ENCODE data around the gene AVP.

Gene AVP

DNA sequence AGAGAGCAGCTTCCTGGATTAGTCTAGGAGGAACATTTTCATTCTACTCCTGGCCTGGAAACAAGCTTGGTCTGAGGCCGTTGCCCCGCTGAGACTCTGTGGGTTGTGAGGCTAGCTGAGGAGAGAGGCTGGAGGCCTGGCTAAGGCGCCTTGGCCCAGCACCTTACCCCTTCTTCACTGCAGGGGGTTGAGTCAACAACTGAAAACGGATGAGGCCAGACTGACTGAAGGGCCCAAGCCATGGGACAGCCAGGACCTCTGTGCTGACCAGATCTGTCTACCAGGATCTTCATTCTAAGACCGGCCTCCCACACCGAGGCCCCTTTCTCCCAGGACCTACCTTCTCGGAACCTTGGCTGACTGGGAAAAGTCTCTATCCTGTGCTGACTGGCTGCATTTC is 3.5 kb upstream of the AVP start:
- DNase-seq: no peak
- Histone ChIP-seq H3K9me3 (ENCODE audit: severe bottlenecking) (no peaks in the 10 kb centered on the region), H3K36me3 (no peaks in the 10 kb centered on the region), H3K27ac (no peak overlapping the region), H3K4me3 (ENCODE audit: low read depth, low read length) (no peak overlapping the region), H3K27me3 (ENCODE audit: insufficient read depth, low read depth, severe bottlenecking) (no peaks in the 10 kb centered on the region)
- TF ChIP-seq, protein P1, sequence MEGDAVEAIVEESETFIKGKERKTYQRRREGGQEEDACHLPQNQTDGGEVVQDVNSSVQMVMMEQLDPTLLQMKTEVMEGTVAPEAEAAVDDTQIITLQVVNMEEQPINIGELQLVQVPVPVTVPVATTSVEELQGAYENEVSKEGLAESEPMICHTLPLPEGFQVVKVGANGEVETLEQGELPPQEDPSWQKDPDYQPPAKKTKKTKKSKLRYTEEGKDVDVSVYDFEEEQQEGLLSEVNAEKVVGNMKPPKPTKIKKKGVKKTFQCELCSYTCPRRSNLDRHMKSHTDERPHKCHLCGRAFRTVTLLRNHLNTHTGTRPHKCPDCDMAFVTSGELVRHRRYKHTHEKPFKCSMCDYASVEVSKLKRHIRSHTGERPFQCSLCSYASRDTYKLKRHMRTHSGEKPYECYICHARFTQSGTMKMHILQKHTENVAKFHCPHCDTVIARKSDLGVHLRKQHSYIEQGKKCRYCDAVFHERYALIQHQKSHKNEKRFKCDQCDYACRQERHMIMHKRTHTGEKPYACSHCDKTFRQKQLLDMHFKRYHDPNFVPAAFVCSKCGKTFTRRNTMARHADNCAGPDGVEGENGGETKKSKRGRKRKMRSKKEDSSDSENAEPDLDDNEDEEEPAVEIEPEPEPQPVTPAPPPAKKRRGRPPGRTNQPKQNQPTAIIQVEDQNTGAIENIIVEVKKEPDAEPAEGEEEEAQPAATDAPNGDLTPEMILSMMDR (IDR thresholded peaks at IDR 0.05; ENCODE audit: low read depth, low read length): no peak

- Histone ChIP-seq H3K27ac (no peak overlapping the region), H3K4me3 (ENCODE audit: low read depth, low read length) (no peak overlapping the region), H3K36me3 (no peaks in the 10 kb centered on the region), H3K9me3 (ENCODE audit: severe bottlenecking) (no peaks in the 10 kb centered on the region), H3K27me3 (ENCODE audit: insufficient read depth, low read depth, severe bottlenecking) (no peaks in the 10 kb centered on the region)
- TF ChIP-seq, protein P1 (IDR thresholded peaks at IDR 0.05; ENCODE audit: low read depth, low read length): no peak
- no peak for DNase-seq
Measured at GRCh38 chr20:3085571-3086072, 1.1 kb upstream of the AVP start.

DNA sequence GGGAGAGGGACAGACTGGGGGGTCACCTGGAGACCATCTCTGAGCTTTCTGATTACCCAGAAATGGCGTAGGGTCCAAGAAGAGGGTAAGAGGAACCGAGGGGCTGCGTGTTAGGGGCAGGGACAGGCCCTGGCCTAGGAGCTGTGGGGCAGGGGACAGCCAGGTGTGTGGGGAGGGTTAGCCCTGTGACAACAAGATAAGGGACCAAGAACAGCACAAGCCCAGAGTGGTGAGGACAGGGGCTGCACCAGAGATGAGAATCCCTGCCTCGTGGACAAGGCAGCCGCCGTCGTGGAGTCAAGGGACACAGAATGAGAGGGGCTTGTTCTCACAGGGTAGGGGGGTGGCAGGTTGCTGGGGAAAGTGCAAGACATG is 449 bp upstream of the AVP start:
- no peak overlapping the region for H3K27ac ChIP-seq
- H3K27me3 ChIP-seq (ENCODE audit: insufficient read depth, low read depth, severe bottlenecking): no peaks in the 10 kb centered on the region
- TF ChIP-seq, protein P1 (IDR thresholded peaks at IDR 0.05; ENCODE audit: low read depth, low read length): no peak
- H3K36me3 ChIP-seq: no peaks in the 10 kb centered on the region
- DNase-seq: no peak
- no peak overlapping the region for H3K4me3 ChIP-seq (ENCODE audit: low read depth, low read length)
- no peaks in the 10 kb centered on the region for H3K9me3 ChIP-seq (ENCODE audit: severe bottlenecking)

- Histone ChIP-seq H3K4me3 (ENCODE audit: low read depth, low read length) (no peak overlapping the region), H3K36me3 (no peaks in the 10 kb centered on the region), H3K27ac (no peak overlapping the region), H3K27me3 (ENCODE audit: insufficient read depth, low read depth, severe bottlenecking) (no peaks in the 10 kb centered on the region), H3K9me3 (ENCODE audit: severe bottlenecking) (no peaks in the 10 kb centered on the region)
- TF ChIP-seq, protein P1 (IDR thresholded peaks at IDR 0.05; ENCODE audit: low read depth, low read length): no peak
- DNase-seq: no peak
Measured at GRCh38 chr20:3082955-3083952, 1.3 kb downstream of the AVP start.

- H3K4me3 ChIP-seq (ENCODE audit: low read depth, low read length): no peak overlapping the region
- TF ChIP-seq, protein P1 (IDR thresholded peaks at IDR 0.05; ENCODE audit: low read depth, low read length): no peak
- no peak for DNase-seq
Measured at GRCh38 chr20:3082306-3082951, 2.1 kb downstream of the AVP start.

More at GRCh38 chr20:3082306-3082951, 2.1 kb downstream of the AVP start:
- Histone ChIP-seq H3K9me3 (ENCODE audit: severe bottlenecking) (no peaks in the 10 kb centered on the region), H3K27ac (no peak overlapping the region), H3K36me3 (no peaks in the 10 kb centered on the region), H3K27me3 (ENCODE audit: insufficient read depth, low read depth, severe bottlenecking) (no peaks in the 10 kb centered on the region)
